ENCODE results near the gene TAS2R1. TPM values are rescaled to one million over a fixed set of nuclear protein-coding genes. Genes with fewer than 3 reads are reported as not detected.

Gene TAS2R1
- polyA plus RNA-seq, 1 donor (not counting 4 experiments of a cell fraction or from before 2014, with no cell fraction given), result not detected

DNA sequence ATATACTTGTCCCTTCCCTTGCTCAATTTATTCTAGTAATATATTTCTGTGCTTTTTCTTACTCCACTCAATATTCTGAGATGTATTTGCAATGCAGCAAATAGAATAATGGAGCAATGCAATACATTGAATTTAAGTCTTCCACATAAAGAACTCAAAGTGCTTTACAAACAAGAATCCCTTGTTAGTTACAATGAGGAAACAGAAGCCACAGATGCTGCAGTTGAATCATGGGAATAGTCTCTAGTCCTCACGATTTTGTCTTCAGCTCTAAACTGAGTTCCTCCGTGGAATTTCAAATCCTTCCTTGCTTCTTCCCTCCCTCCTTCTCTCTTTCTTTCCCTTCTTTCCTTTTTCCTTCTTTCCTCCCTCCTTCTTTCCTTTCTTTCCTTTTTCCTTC, 12.5 kb upstream of the TAS2R1 start:
- H3K27ac ChIP-seq (ENCODE audit: control insufficient read depth, insufficient read depth, low read length), result no peak overlapping the region
- no peaks in the 10 kb centered on the region for H3K36me3 ChIP-seq (ENCODE audit: control insufficient read depth in 2 of 2, extremely low read depth in 1 of 2, insufficient read depth in 2 of 2, low read length in 2 of 2)
- no peak overlapping the region for H3K9ac ChIP-seq (ENCODE audit: control insufficient read depth, extremely low read depth, insufficient read depth, low read length)
- H3K4me3 ChIP-seq (ENCODE audit: control insufficient read depth in 2 of 3, extremely low read depth in 1 of 3, insufficient read depth in 2 of 3, low read depth in 1 of 3, low read length in 3 of 3), result no peak overlapping the region
- dilution Hi-C loops (cut with MboI; ENCODE audit: extremely low pct_ligation_motif_present, low sequenced_read_pairs), result no loop called here
- H2AFZ ChIP-seq (ENCODE audit: control insufficient read depth, low read length), result no peak overlapping the region
- no peaks in the 10 kb centered on the region for H3K79me2 ChIP-seq (ENCODE audit: control insufficient read depth, insufficient read depth, low read length)
- H3K9me1 ChIP-seq (ENCODE audit: control insufficient read depth, extremely low read depth, insufficient read depth, low read length), result no peaks in the 10 kb centered on the region
- no peaks in the 10 kb centered on the region for H3K4me1 ChIP-seq (ENCODE audit: control insufficient read depth, extremely low read depth, insufficient read depth, low read length)
- no peaks in the 10 kb centered on the region for H3K9me3 ChIP-seq (ENCODE audit: control insufficient read depth, low read depth, low read length)
- no peaks in the 10 kb centered on the region for H3K27me3 ChIP-seq (ENCODE audit: control insufficient read depth, extremely low read depth, insufficient read depth, low read length)
- FAIRE-seq (no peak), DNase-seq (ENCODE audit: low read depth, low spot score) (no peak)
- TF ChIP-seq EZH2 (IDR thresholded peaks at IDR 0.05; ENCODE audit: low read length) (no peak), CTCF (optimal IDR thresholded peaks at IDR 0.05 in 1 of 3, IDR thresholded peaks at IDR 0.05 in 1 of 3, conservative IDR thresholded peaks at IDR 0.05 in 1 of 3; ENCODE audit: extremely low read depth in 1 of 3, insufficient read depth in 2 of 3, low read length in 3 of 3) (no peak)
- no peaks in the 10 kb centered on the region for H4K20me1 ChIP-seq (ENCODE audit: control insufficient read depth, extremely low read depth, insufficient read depth, low read length)
- H3K4me2 ChIP-seq (ENCODE audit: control insufficient read depth, extremely low read depth, insufficient read depth, low read depth, low read length), result no peak overlapping the region

DNA sequence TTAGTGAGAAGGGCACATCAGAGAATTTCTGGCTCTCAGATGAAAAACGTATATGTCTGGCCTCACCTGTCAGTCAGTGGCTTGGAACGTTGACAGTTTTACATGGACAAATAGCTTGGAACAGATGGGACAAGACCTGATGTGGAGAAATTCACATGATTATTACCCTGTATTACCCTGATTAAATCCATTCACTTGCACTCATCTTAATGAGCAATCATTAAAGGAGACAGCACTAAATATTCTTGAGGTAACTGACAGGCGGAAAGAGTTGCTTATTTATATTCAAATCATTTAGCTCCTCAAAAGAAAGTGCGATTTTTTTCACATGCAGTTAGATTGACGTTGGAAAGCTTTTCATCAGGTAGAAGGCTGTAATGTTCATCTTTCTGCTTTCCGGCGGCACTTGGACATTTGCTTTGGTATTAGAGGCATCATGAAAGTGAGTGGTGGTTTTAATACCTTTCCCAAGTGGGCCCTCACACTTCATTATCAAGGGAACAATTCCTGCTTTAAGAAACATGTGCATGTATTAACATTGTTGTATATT, 11.7 kb upstream of the TAS2R1 start:
- no peaks in the 10 kb centered on the region for H3K4me1 ChIP-seq (ENCODE audit: control insufficient read depth, extremely low read depth, insufficient read depth, low read length)
- no peaks in the 10 kb centered on the region for H3K9me3 ChIP-seq (ENCODE audit: control insufficient read depth, low read depth, low read length)
- no peak overlapping the region for H3K9ac ChIP-seq (ENCODE audit: control insufficient read depth, extremely low read depth, insufficient read depth, low read length)
- no peaks in the 10 kb centered on the region for H4K20me1 ChIP-seq (ENCODE audit: control insufficient read depth, extremely low read depth, insufficient read depth, low read length)
- H3K4me3 ChIP-seq (ENCODE audit: control insufficient read depth in 2 of 3, extremely low read depth in 1 of 3, insufficient read depth in 2 of 3, low read depth in 1 of 3, low read length in 3 of 3), result no peak overlapping the region
- no peak overlapping the region for H2AFZ ChIP-seq (ENCODE audit: control insufficient read depth, low read length)
- DNase-seq (ENCODE audit: low read depth, low spot score), result no peak
- H3K27ac ChIP-seq (ENCODE audit: control insufficient read depth, insufficient read depth, low read length), result no peak overlapping the region
- H3K27me3 ChIP-seq (ENCODE audit: control insufficient read depth, extremely low read depth, insufficient read depth, low read length), result no peaks in the 10 kb centered on the region
- no peaks in the 10 kb centered on the region for H3K79me2 ChIP-seq (ENCODE audit: control insufficient read depth, insufficient read depth, low read length)
- TF ChIP-seq EZH2 (IDR thresholded peaks at IDR 0.05; ENCODE audit: low read length), result no peak
- no peak for TF ChIP-seq CTCF (optimal IDR thresholded peaks at IDR 0.05 in 1 of 3, IDR thresholded peaks at IDR 0.05 in 1 of 3, conservative IDR thresholded peaks at IDR 0.05 in 1 of 3; ENCODE audit: extremely low read depth in 1 of 3, insufficient read depth in 2 of 3, low read length in 3 of 3)
- no peak overlapping the region for H3K4me2 ChIP-seq (ENCODE audit: control insufficient read depth, extremely low read depth, insufficient read depth, low read depth, low read length)
- no peak for FAIRE-seq
- no peaks in the 10 kb centered on the region for H3K36me3 ChIP-seq (ENCODE audit: control insufficient read depth in 2 of 2, extremely low read depth in 1 of 2, insufficient read depth in 2 of 2, low read length in 2 of 2)
- dilution Hi-C loops (cut with MboI; ENCODE audit: extremely low pct_ligation_motif_present, low sequenced_read_pairs), result no loop called here
- H3K9me1 ChIP-seq (ENCODE audit: control insufficient read depth, extremely low read depth, insufficient read depth, low read length), result no peaks in the 10 kb centered on the region
